GM12892 (cell line): ENCODE data around the gene TMEM30B.

Source experiments
- POLR2A ChIP-seq: IDR thresholded peaks from 2 replicates; pipeline ENCODE4 v1.6.1; 2011; ENCODE audit warnings: low read depth, low read length, control low read depth
- POLR2AphosphoS5 ChIP-seq: IDR thresholded peaks from 2 replicates; pipeline ENCODE4 v1.6.1; 2011; ENCODE audit warnings: low read depth, low read length, control low read depth

DNA sequence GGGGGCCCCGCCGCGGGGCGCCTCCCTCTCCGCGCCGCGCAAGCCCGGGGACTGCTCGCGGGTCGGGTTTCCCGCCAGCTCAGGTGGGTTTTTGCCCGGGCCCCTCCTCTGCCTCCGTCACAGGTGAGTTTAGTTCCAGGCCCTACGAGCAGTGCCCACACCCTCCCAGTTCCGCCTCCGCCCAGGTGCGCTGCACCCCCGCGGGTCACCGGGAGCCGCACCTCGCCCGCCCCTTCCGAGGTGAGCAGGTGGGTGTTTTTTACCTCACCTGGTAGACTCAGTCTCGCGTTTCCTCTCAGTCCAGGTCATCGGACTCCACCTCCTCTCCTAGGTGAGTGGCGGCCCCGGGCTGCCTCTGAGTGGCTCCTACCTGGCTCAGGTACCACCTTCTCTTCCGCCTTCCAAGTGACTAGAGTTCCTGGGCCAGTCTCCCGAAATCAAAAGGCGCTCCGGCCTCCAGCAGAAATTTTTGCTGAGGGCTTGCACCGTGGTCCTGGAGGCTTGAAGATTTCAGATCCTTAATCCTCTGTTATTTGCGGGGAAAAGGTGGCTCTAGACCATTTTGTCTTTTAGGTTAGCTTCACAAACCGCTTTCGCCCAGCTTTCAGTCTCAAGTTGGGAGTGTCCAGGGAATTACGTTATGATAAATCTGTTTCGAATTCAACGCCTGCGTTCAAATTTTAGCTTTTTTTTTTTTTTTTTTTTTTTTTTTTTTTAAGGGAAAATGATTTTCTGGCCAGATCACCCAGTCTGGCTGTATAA lies at the start of gene TMEM30B:
- TF ChIP-seq POLR2AphosphoS5: no peak
- TF ChIP-seq POLR2A: no peak
